Panc1 (cell line): ENCODE measurements around the gene MCM9. TPM values are rescaled to one million over a fixed set of nuclear protein-coding genes. Genes with fewer than 3 reads are reported as not detected.

ENCODE experiments used
- ATAC-seq: fragments of 200-7000 bp; cut with Tn5 transposase; 2 replicates; pipeline ENCODE4 v1.9.1; 2020; ENCODE audit warnings: mild to moderate bottlenecking, moderate library complexity
- BruUV-seq: library from RNA; stranded (reverse); fragments of 400-500 nt; replicated peaks from 2 replicates; lab custom pipeline; 2021; lab: Mats Ljungman, UMichigan
- CTCF ChIA-PET: fragments of 300-600 bp; sonication (Branson Sonifier 250); formaldehyde crosslinking; loops from one replicate; lab custom pipeline; 2022; ENCODE audit warnings: antibody characterized with exemption; lab: Charles Lee
- POLR2A ChIA-PET: fragments of 300-600 bp; sonication (Branson Sonifier 250); formaldehyde crosslinking; loops from one replicate; lab custom pipeline; 2022; ENCODE audit warnings: antibody characterized with exemption; lab: Charles Lee
- DNase-seq: peaks from one replicate; pipeline ENCODE4 v3.0.0-alpha.2; 2010; ENCODE audit warnings: low read depth, low spot score
- H3K27ac ChIP-seq: 2 replicates; pipeline ENCODE4 v1.5.1; 2011; ENCODE audit warnings: mild to moderate bottlenecking, low read length, inconsistent platforms
- H3K27me3 ChIP-seq: fragments of 200-500 bp; sonication (Bioruptor generic); 2 replicates; pipeline ENCODE4 v1.6.0; 2014; ENCODE audit warnings: low read length, inconsistent platforms; ENCODE audit not compliant: control insufficient read depth, insufficient read depth
- H3K36me3 ChIP-seq: fragments of 200-500 bp; sonication (Bioruptor generic); 2 replicates; pipeline ENCODE4 v1.5.1; 2014; ENCODE audit warnings: inconsistent platforms, mild to moderate bottlenecking, low read length, moderate library complexity; ENCODE audit not compliant: control insufficient read depth, insufficient read depth
- H3K4me1 ChIP-seq: 2 replicates; pipeline ENCODE4 v1.5.1; 2011; ENCODE audit warnings: inconsistent platforms, mild to moderate bottlenecking, low read length, moderate library complexity; ENCODE audit not compliant: control insufficient read depth, insufficient read depth
- H3K4me3 ChIP-seq, 2 experiments: 2 replicates each; pipeline ENCODE4 v1.5.1; 2011 to 2012; ENCODE audit warnings: low read depth in 2 of 2, low read length in 2 of 2, mild to moderate bottlenecking in 2 of 2, inconsistent platforms in 1 of 2, moderate library complexity in 1 of 2
- H3K9me3 ChIP-seq: fragments of 200-500 bp; sonication (Bioruptor generic); 2 replicates; pipeline ENCODE4 v1.5.1; 2014; ENCODE audit warnings: low read depth, mild to moderate bottlenecking, inconsistent platforms, low read length, moderate library complexity; ENCODE audit not compliant: control insufficient read depth, insufficient read depth
- POLR2AphosphoS5 ChIP-seq: IDR thresholded peaks from 2 replicates; pipeline ENCODE4 v1.6.1; 2012; ENCODE audit warnings: mild to moderate bottlenecking, low read depth, low read length, moderate library complexity
- SIN3A ChIP-seq: IDR thresholded peaks from 2 replicates; pipeline ENCODE4 v1.6.1; 2012; ENCODE audit warnings: low read depth, mild to moderate bottlenecking, low read length, moderate library complexity, borderline replicate concordance; ENCODE audit not compliant: insufficient read depth
- TCF7L2 ChIP-seq: IDR thresholded peaks from 2 replicates; pipeline ENCODE4 v1.6.1; 2011; ENCODE audit warnings: mild to moderate bottlenecking, low read depth, low read length, inconsistent platforms
- in situ Hi-C: cut with HindIII; loops from 2 replicates; pipeline ENCODE4 v1.10.0; 2016; ENCODE audit warnings: low sequenced_read_pairs, low pct_unique_long_range_greater_than_20kb
- intact Hi-C: fragments of 100-400 bp; cut with micrococcal nuclease; formaldehyde crosslinking; loops from one replicate; pipeline ENCODE4 v1.10.0; 2022; ENCODE audit not compliant: unreplicated experiment
- total RNA-seq: library from RNA; stranded (reverse); gene quantifications from one replicate; pipeline ENCODE4 v1.2.1, GENCODE V29; 2021; ENCODE audit not compliant: unreplicated experiment
- TF ChIP-seq, protein P1 (sequence below): fragments of 450-650 bp; IDR thresholded peaks from 2 replicates; pipeline ENCODE4 v1.5.1; 2017; ENCODE audit warnings: mild to moderate bottlenecking
- TF ChIP-seq, protein P2 (sequence below), 2 experiments: IDR thresholded peaks; 2 replicates each; pipeline ENCODE4 v1.6.1; 2011 to 2012; ENCODE audit warnings: low read depth in 2 of 2, control low read depth in 1 of 2, low read length in 1 of 2, mild to moderate bottlenecking in 1 of 2, moderate library complexity in 1 of 2; ENCODE audit not compliant: insufficient read depth in 1 of 2

Gene MCM9
- total RNA-seq, 1 experiment from 2014 or later = 20.4 TPM

DNA sequence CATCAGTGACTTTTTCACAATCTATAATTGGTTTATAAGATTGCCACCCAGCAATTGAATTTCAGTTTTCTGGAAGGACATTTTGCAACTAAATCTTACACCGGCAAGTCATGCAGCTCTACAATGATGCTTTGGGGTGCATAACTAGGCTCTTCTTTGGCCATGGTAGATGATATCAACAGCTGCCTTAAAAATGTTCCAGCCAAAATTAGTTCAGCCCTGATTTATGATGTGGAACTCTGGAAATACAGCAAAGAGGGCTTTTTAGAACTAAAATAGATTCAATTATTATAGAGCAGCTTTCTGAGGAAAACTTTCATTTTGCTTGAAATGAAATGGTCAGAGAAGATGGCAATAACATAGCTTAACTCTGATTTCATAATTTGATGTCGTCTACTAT is 18.4 kb upstream of the MCM9 start:
- Histone ChIP-seq H3K9me3 (no peaks in the 10 kb centered on the region), H3K4me1 (no peaks in the 10 kb centered on the region), H3K27me3 (no peaks in the 10 kb centered on the region), H3K27ac (no peak overlapping the region), H3K36me3 (no peaks in the 10 kb centered on the region), H3K4me3 (no peak overlapping the region)
- TF ChIP-seq, protein P1, sequence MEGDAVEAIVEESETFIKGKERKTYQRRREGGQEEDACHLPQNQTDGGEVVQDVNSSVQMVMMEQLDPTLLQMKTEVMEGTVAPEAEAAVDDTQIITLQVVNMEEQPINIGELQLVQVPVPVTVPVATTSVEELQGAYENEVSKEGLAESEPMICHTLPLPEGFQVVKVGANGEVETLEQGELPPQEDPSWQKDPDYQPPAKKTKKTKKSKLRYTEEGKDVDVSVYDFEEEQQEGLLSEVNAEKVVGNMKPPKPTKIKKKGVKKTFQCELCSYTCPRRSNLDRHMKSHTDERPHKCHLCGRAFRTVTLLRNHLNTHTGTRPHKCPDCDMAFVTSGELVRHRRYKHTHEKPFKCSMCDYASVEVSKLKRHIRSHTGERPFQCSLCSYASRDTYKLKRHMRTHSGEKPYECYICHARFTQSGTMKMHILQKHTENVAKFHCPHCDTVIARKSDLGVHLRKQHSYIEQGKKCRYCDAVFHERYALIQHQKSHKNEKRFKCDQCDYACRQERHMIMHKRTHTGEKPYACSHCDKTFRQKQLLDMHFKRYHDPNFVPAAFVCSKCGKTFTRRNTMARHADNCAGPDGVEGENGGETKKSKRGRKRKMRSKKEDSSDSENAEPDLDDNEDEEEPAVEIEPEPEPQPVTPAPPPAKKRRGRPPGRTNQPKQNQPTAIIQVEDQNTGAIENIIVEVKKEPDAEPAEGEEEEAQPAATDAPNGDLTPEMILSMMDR = no peak
- TF ChIP-seq, protein P2, sequence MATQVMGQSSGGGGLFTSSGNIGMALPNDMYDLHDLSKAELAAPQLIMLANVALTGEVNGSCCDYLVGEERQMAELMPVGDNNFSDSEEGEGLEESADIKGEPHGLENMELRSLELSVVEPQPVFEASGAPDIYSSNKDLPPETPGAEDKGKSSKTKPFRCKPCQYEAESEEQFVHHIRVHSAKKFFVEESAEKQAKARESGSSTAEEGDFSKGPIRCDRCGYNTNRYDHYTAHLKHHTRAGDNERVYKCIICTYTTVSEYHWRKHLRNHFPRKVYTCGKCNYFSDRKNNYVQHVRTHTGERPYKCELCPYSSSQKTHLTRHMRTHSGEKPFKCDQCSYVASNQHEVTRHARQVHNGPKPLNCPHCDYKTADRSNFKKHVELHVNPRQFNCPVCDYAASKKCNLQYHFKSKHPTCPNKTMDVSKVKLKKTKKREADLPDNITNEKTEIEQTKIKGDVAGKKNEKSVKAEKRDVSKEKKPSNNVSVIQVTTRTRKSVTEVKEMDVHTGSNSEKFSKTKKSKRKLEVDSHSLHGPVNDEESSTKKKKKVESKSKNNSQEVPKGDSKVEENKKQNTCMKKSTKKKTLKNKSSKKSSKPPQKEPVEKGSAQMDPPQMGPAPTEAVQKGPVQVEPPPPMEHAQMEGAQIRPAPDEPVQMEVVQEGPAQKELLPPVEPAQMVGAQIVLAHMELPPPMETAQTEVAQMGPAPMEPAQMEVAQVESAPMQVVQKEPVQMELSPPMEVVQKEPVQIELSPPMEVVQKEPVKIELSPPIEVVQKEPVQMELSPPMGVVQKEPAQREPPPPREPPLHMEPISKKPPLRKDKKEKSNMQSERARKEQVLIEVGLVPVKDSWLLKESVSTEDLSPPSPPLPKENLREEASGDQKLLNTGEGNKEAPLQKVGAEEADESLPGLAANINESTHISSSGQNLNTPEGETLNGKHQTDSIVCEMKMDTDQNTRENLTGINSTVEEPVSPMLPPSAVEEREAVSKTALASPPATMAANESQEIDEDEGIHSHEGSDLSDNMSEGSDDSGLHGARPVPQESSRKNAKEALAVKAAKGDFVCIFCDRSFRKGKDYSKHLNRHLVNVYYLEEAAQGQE (IDR thresholded peaks at IDR 0.05; ENCODE audit: insufficient read depth in 1 of 2, low read depth in 2 of 2, low read length in 1 of 2) = no peak
- TF ChIP-seq TCF7L2 (no peak), POLR2AphosphoS5 (no peak), SIN3A (no peak)
- no TSS peak for BruUV-seq
- in situ Hi-C loops = no loop called here
- intact Hi-C loops = no loop called here
- DNase-seq = no peak
- no peak for ATAC-seq
- POLR2A ChIA-PET = no interaction called here
- CTCF ChIA-PET = no interaction called here

DNA sequence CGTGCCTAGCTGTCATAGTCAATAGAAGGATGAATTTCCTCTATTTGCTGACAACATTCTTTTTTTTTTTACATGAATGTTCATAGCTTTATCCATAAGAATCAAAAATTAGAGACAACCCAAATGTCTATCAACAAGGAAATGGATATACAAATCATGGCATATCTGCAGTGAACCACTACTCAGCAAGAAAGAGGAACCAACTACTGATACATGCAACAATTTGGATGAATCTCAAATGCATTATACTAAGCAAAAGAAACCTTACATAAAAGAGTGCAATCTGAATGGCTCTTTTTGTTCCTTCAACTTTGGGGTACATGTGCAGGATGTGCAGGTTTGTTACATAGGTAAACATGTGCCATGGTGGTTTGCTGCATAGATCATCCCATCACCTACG is 17.7 kb upstream of the MCM9 start:
- no TSS peak for BruUV-seq
- Histone ChIP-seq H3K9me3 (no peaks in the 10 kb centered on the region), H3K4me3 (no peak overlapping the region), H3K27me3 (no peaks in the 10 kb centered on the region), H3K27ac (no peak overlapping the region), H3K4me1 (no peaks in the 10 kb centered on the region), H3K36me3 (no peaks in the 10 kb centered on the region)
- POLR2A ChIA-PET = no interaction called here
- ATAC-seq (no peak), DNase-seq (no peak)
- TF ChIP-seq SIN3A = no peak
- in situ Hi-C loops (no loop called here), intact Hi-C loops (no loop called here)
- CTCF ChIA-PET = no interaction called here

DNA sequence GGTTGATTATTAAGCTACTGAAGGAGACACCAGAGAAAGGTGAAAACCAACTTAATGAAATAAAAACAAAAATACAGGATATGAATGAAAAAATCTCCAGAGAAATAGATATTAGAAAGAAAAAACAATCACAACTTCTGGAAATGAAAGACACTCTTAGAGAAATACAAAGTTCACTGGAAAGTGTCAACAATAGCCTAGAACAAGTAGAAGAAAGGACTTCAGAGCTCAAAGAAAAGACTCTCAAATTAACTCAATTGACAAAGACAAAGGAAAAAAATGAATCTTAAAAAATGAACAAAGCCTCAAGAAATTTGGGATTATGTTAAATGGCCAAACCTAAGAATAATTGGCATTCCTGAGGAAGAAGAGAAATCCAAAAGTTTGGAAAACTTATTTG is 10.3 kb upstream of the MCM9 start:
- 0 out of 2 replicates have a peak, but pooled peaks cover 2% of the 10 kb centered on the region for H3K9me3 ChIP-seq
- no peak for TF ChIP-seq TCF7L2
- TF ChIP-seq SIN3A = no peak
- TF ChIP-seq, protein P2 (IDR thresholded peaks at IDR 0.05; ENCODE audit: insufficient read depth in 1 of 2, low read depth in 2 of 2, low read length in 1 of 2) = no peak
- no peak for TF ChIP-seq POLR2AphosphoS5
- TF ChIP-seq, protein P1 = no peak
- BruUV-seq = no TSS peak
- ATAC-seq (no peak), DNase-seq (no peak)
- H3K27ac ChIP-seq = no peak overlapping the region
- no peak overlapping the region for H3K4me3 ChIP-seq
- H3K4me1 ChIP-seq = no peaks in the 10 kb centered on the region
- POLR2A ChIA-PET = no interaction called here
- H3K36me3 ChIP-seq = no peaks in the 10 kb centered on the region
- in situ Hi-C loops = no loop called here
- CTCF ChIA-PET = no interaction called here
- H3K27me3 ChIP-seq = no peaks in the 10 kb centered on the region
- intact Hi-C loops = no loop called here
